ENCODE results near the gene ASTL.

ASTL gene

GRCh38 chr2:96092951-96093350 lies 45.4 kb downstream of the ASTL start:
- Histone ChIP-seq H3K27me3 (ENCODE audit: insufficient read depth, insufficient read length) (no peaks in the 10 kb centered on the region), H3K4me3 (ENCODE audit: insufficient read length, low read depth) (no peak overlapping the region), H3K36me3 (ENCODE audit: insufficient read depth, insufficient read length, low read length) (no peaks in the 10 kb centered on the region), H3K9me3 (ENCODE audit: insufficient read depth, low read length) (peaks cover 13% of the 10 kb centered on the region), H3K9ac (ENCODE audit: insufficient read length, low read depth) (no peak overlapping the region), H3K4me1 (ENCODE audit: insufficient read depth, insufficient read length) (peaks cover 28% of the 10 kb centered on the region)
- TF ChIP-seq ZNF274 (IDR thresholded peaks at IDR 0.05; ENCODE audit: low read depth, low read length) (no peak), YY1 (IDR thresholded peaks at IDR 0.05; ENCODE audit: insufficient read depth, insufficient read length) (no peak), SUZ12 (IDR thresholded peaks at IDR 0.05; ENCODE audit: extremely low read depth, insufficient read depth, insufficient read length) (no peak)
- DNase-seq (ENCODE audit: low read depth, low spot score), result no peak

- H3K27me3 ChIP-seq (ENCODE audit: insufficient read depth, insufficient read length), result no peaks in the 10 kb centered on the region
- H3K9ac ChIP-seq (ENCODE audit: insufficient read length, low read depth), result no peak overlapping the region
- no peak for TF ChIP-seq YY1 (IDR thresholded peaks at IDR 0.05; ENCODE audit: insufficient read depth, insufficient read length)
- no peak for TF ChIP-seq ZNF274 (IDR thresholded peaks at IDR 0.05; ENCODE audit: low read depth, low read length)
- no peak for TF ChIP-seq SUZ12 (IDR thresholded peaks at IDR 0.05; ENCODE audit: extremely low read depth, insufficient read depth, insufficient read length)
- H3K9me3 ChIP-seq (ENCODE audit: insufficient read depth, low read length), result peaks cover 13% of the 10 kb centered on the region
- peaks cover 28% of the 10 kb centered on the region for H3K4me1 ChIP-seq (ENCODE audit: insufficient read depth, insufficient read length)
- DNase-seq (ENCODE audit: low read depth, low spot score), result no peak
- no peaks in the 10 kb centered on the region for H3K36me3 ChIP-seq (ENCODE audit: insufficient read depth, insufficient read length, low read length)
- no peak overlapping the region for H3K4me3 ChIP-seq (ENCODE audit: insufficient read length, low read depth)
Observed at GRCh38 chr2:96092573-96092877, 45.8 kb downstream of the ASTL start.

GRCh38 chr2:96091711-96092572 lies 46.4 kb downstream of the ASTL start:
- Histone ChIP-seq H3K4me3 (ENCODE audit: insufficient read length, low read depth) (no peak overlapping the region), H3K27me3 (ENCODE audit: insufficient read depth, insufficient read length) (no peaks in the 10 kb centered on the region), H3K36me3 (ENCODE audit: insufficient read depth, insufficient read length, low read length) (no peaks in the 10 kb centered on the region), H3K4me1 (ENCODE audit: insufficient read depth, insufficient read length) (peaks cover 28% of the 10 kb centered on the region), H3K9me3 (ENCODE audit: insufficient read depth, low read length) (peaks cover 16% of the 10 kb centered on the region), H3K9ac (ENCODE audit: insufficient read length, low read depth) (peak overlapping the region; percentile 43)
- TF ChIP-seq YY1 (IDR thresholded peaks at IDR 0.05; ENCODE audit: insufficient read depth, insufficient read length) (no peak), SUZ12 (IDR thresholded peaks at IDR 0.05; ENCODE audit: extremely low read depth, insufficient read depth, insufficient read length) (no peak), ZNF274 (IDR thresholded peaks at IDR 0.05; ENCODE audit: low read depth, low read length) (no peak)
- DNase-seq (ENCODE audit: low read depth, low spot score), result no peak

- DNase-seq (ENCODE audit: low read depth, low spot score), result no peak
- H3K27me3 ChIP-seq (ENCODE audit: insufficient read depth, insufficient read length), result no peaks in the 10 kb centered on the region
- peak overlapping the region; percentile 43 for H3K9ac ChIP-seq (ENCODE audit: insufficient read length, low read depth)
Observed at GRCh38 chr2:96091141-96091710, 47.1 kb downstream of the ASTL start.

GRCh38 chr2:96090196-96090926 lies 47.9 kb downstream of the ASTL start:
- Histone ChIP-seq H3K4me1 (ENCODE audit: insufficient read depth, insufficient read length) (peaks cover 28% of the 10 kb centered on the region), H3K4me3 (ENCODE audit: insufficient read length, low read depth) (no peak overlapping the region), H3K27me3 (ENCODE audit: insufficient read depth, insufficient read length) (no peaks in the 10 kb centered on the region), H3K9ac (ENCODE audit: insufficient read length, low read depth) (peak overlapping the region; percentile 1), H3K36me3 (ENCODE audit: insufficient read depth, insufficient read length, low read length) (no peaks in the 10 kb centered on the region), H3K9me3 (ENCODE audit: insufficient read depth, low read length) (peaks cover 22% of the 10 kb centered on the region)
- no peak for DNase-seq (ENCODE audit: low read depth, low spot score)
- TF ChIP-seq ZNF274 (IDR thresholded peaks at IDR 0.05; ENCODE audit: low read depth, low read length) (no peak), YY1 (IDR thresholded peaks at IDR 0.05; ENCODE audit: insufficient read depth, insufficient read length) (no peak), SUZ12 (IDR thresholded peaks at IDR 0.05; ENCODE audit: extremely low read depth, insufficient read depth, insufficient read length) (no peak)

More at GRCh38 chr2:96091141-96091710, 47.1 kb downstream of the ASTL start:
- H3K4me1 ChIP-seq (ENCODE audit: insufficient read depth, insufficient read length), result peaks cover 28% of the 10 kb centered on the region
- H3K36me3 ChIP-seq (ENCODE audit: insufficient read depth, insufficient read length, low read length), result no peaks in the 10 kb centered on the region
- peaks cover 22% of the 10 kb centered on the region for H3K9me3 ChIP-seq (ENCODE audit: insufficient read depth, low read length)
- no peak overlapping the region for H3K4me3 ChIP-seq (ENCODE audit: insufficient read length, low read depth)
- no peak for TF ChIP-seq ZNF274 (IDR thresholded peaks at IDR 0.05; ENCODE audit: low read depth, low read length)
- TF ChIP-seq YY1 (IDR thresholded peaks at IDR 0.05; ENCODE audit: insufficient read depth, insufficient read length), result no peak
- no peak for TF ChIP-seq SUZ12 (IDR thresholded peaks at IDR 0.05; ENCODE audit: extremely low read depth, insufficient read depth, insufficient read length)

- Histone ChIP-seq H3K27me3 (ENCODE audit: insufficient read depth, insufficient read length) (no peaks in the 10 kb centered on the region), H3K9ac (ENCODE audit: insufficient read length, low read depth) (peak overlapping the region; percentile 1), H3K4me1 (ENCODE audit: insufficient read depth, insufficient read length) (peaks cover 28% of the 10 kb centered on the region), H3K36me3 (ENCODE audit: insufficient read depth, insufficient read length, low read length) (no peaks in the 10 kb centered on the region), H3K9me3 (ENCODE audit: insufficient read depth, low read length) (peaks cover 22% of the 10 kb centered on the region), H3K4me3 (ENCODE audit: insufficient read length, low read depth) (no peak overlapping the region)
- DNase-seq (ENCODE audit: low read depth, low spot score), result no peak
- TF ChIP-seq YY1 (IDR thresholded peaks at IDR 0.05; ENCODE audit: insufficient read depth, insufficient read length), result no peak
- TF ChIP-seq ZNF274 (IDR thresholded peaks at IDR 0.05; ENCODE audit: low read depth, low read length), result no peak
- TF ChIP-seq SUZ12 (IDR thresholded peaks at IDR 0.05; ENCODE audit: extremely low read depth, insufficient read depth, insufficient read length), result no peak
Observed at GRCh38 chr2:96089356-96090195, 48.7 kb downstream of the ASTL start.

Data from NT2/D1 (cell line).